Neural crest cell (in vitro differentiated cells): ENCODE results near the gene TANC1. TPM values are rescaled to one million over a fixed set of nuclear protein-coding genes. Genes with fewer than 3 reads are reported as not detected.

Source experiments
- DNase-seq: peaks from one replicate; pipeline ENCODE4 v3.0.0; 2021; ENCODE audit warnings: low read depth, mixed read lengths, low spot score
- H3K27ac Mint-ChIP-seq: one replicate; pipeline ENCODE4 v1.8.0; 2021; ENCODE audit warnings: mild to moderate bottlenecking, mixed read lengths; ENCODE audit not compliant: unreplicated experiment
- H3K27me3 Mint-ChIP-seq: 2 replicates; pipeline ENCODE4 v1.8.0; 2021; ENCODE audit warnings: low read depth, mild to moderate bottlenecking, mixed read lengths
- H3K36me3 Mint-ChIP-seq: 2 replicates; pipeline ENCODE4 v1.8.0; 2021; ENCODE audit warnings: low read depth, mild to moderate bottlenecking, mixed read lengths
- H3K4me1 Mint-ChIP-seq: 2 replicates; pipeline ENCODE4 v1.8.0; 2021; ENCODE audit warnings: mixed read lengths
- H3K4me3 Mint-ChIP-seq: one replicate; pipeline ENCODE4 v1.8.0; 2021; ENCODE audit warnings: mild to moderate bottlenecking, mixed read lengths
- H3K9me3 Mint-ChIP-seq: 2 replicates; pipeline ENCODE4 v1.8.0; 2021; ENCODE audit warnings: mixed read lengths
- CTCF ChIP-seq: fragments of 200-600 bp; sonication (generic); conservative IDR thresholded peaks from 2 replicates; pipeline ENCODE4 v1.5.0; 2021; ENCODE audit warnings: antibody characterized with exemption, mild to moderate bottlenecking
- microRNA-seq: library from miRNA; unstranded; fragments of <30 nt; microRNA quantifications from one replicate; pipeline ENCODE4, GENCODE V29; 2020
- total RNA-seq: library from RNA; stranded (reverse); gene quantifications from 2 replicates; pipeline ENCODE4 v1.2.1, GENCODE V29; 2021

The TANC1 gene
- total RNA-seq, 1 donor from 2014 or later: 13.2 TPM

- Mint-ChIP-seq H3K4me3 (no peak overlapping the region), H3K9me3 (no peaks in the 10 kb centered on the region), H3K27ac (no peak overlapping the region), H3K27me3 (no peaks in the 10 kb centered on the region), H3K4me1 (no peaks in the 10 kb centered on the region), H3K36me3 (peaks cover 4% of the 10 kb centered on the region)
- TF ChIP-seq CTCF: no peak
- no peak for DNase-seq
These were observed 311.3 kb downstream of the TANC1 start for GRCh38 chr2:159279700-159280099.

- TF ChIP-seq CTCF: no peak
- Mint-ChIP-seq H3K4me1 (peaks cover 5% of the 10 kb centered on the region), H3K27me3 (no peaks in the 10 kb centered on the region)
These were observed 312.6 kb downstream of the TANC1 start for GRCh38 chr2:159281002-159281401.

More at GRCh38 chr2:159281002-159281401, 312.6 kb downstream of the TANC1 start:
- no peaks in the 10 kb centered on the region for H3K9me3 Mint-ChIP-seq
- DNase-seq: no peak
- no peak overlapping the region for H3K4me3 Mint-ChIP-seq
- H3K27ac Mint-ChIP-seq: no peak overlapping the region
- H3K36me3 Mint-ChIP-seq: peaks cover 4% of the 10 kb centered on the region

Small RNA genes lying within 50 kb of the gene (microRNA-seq; reads per million reads assigned to microRNA genes)
- not detected for gene MIR6888

Other genes starting within 250 kb of the TANC1 start
- not detected in 2 replicates for gene DAPL1, start 173.3 kb upstream of the TANC1 start, total RNA-seq